ENCODE measurements around the gene NUPR1. TPM values are rescaled to one million over a fixed set of nuclear protein-coding genes. Genes with fewer than 3 reads are reported as not detected.

Gene NUPR1
- total RNA-seq, 1 donor from 2014 or later, result 62.1 TPM

DNA sequence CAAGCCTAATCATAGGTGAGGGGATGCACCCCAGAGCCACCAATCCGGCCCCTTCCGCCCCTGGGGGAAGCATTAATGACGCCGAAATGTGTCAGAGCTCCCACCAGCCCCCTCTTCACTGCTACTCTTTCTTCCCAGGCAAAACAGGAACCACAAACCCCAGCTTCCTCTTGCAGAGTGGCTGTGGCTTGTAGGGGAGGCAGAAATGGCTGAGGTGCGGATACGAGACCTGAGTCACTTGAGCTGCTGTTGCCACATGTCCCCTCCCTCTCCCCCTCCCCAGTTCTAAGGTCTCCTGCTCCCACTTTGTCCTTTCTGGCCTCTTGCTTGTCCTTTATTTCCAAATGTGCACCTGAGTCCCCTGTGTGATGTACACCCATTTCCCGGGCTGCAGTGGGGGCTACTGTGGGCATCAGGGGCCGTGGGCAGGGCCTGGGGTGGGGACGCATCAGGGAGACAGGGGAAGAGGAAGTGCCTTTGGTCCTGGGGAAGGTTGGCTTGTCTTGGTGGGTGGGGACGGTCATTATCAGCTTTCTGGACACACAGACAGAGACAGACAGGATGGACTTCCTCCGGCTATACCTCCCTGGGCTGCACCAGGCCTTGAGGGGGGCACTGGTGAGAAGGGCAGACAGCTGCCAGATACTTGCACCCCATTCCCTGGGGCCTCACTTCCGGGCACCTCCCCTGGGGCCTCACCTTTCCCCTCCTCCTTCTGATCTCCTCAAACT, 44.5 kb downstream of the NUPR1 start, which contains the start of gene APOBR:
Gene APOBR, plus strand, starts transcription at position 523 of the 731 bp plus-strand sequence. Its CDS starts 39 bp downstream, at position 562.
- peaks cover 21% of the 10 kb centered on the region for H3K4me1 ChIP-seq
- TF ChIP-seq, protein P1, sequence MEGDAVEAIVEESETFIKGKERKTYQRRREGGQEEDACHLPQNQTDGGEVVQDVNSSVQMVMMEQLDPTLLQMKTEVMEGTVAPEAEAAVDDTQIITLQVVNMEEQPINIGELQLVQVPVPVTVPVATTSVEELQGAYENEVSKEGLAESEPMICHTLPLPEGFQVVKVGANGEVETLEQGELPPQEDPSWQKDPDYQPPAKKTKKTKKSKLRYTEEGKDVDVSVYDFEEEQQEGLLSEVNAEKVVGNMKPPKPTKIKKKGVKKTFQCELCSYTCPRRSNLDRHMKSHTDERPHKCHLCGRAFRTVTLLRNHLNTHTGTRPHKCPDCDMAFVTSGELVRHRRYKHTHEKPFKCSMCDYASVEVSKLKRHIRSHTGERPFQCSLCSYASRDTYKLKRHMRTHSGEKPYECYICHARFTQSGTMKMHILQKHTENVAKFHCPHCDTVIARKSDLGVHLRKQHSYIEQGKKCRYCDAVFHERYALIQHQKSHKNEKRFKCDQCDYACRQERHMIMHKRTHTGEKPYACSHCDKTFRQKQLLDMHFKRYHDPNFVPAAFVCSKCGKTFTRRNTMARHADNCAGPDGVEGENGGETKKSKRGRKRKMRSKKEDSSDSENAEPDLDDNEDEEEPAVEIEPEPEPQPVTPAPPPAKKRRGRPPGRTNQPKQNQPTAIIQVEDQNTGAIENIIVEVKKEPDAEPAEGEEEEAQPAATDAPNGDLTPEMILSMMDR (IDR thresholded peaks at IDR 0.05), result no peak
- TF ChIP-seq POLR2A (IDR thresholded peaks at IDR 0.05) (no peak), POLR2AphosphoS5 (IDR thresholded peaks at IDR 0.05; ENCODE audit: insufficient read depth in 1 of 2, low read depth in 1 of 2) (no peak)
- no peaks in the 10 kb centered on the region for H3K27me3 ChIP-seq
- intact Hi-C loops (cut with DNase I), result loop anchor here (5.0 kb wide), 2 partner anchors 43 to 58 kb away; partner anchors contain the start of genes NUPR1 and SGF29
- no peak for DNase-seq (ENCODE audit: extremely low spot score in 2 of 2)
- no peaks in the 10 kb centered on the region for H3K9me3 ChIP-seq
- H3K4me3 ChIP-seq, result peak within 1 kb of the TSS in 1 of 2 donors; percentile 16
- H3K36me3 ChIP-seq, result peaks cover 0 to 1% of the 10 kb centered on the region in 2 donors
- no peak within 1 kb of the TSS for H3K27ac ChIP-seq

- H3K36me3 ChIP-seq, result peaks cover 0 to 18% of the 10 kb centered on the region in 2 donors
- H3K4me1 ChIP-seq, result peaks cover 22% of the 10 kb centered on the region
- H3K9me3 ChIP-seq, result no peaks in the 10 kb centered on the region
- peak overlapping the region; percentile 80 for H3K27ac ChIP-seq
- TF ChIP-seq, protein P1 (IDR thresholded peaks at IDR 0.05), result no peak
- TF ChIP-seq POLR2AphosphoS5 (IDR thresholded peaks at IDR 0.05; ENCODE audit: insufficient read depth in 1 of 2, low read depth in 1 of 2), result no peak
- TF ChIP-seq POLR2A (IDR thresholded peaks at IDR 0.05), result no peak
- no peaks in the 10 kb centered on the region for H3K27me3 ChIP-seq
- peak overlapping the region; percentile 85 to 95 for H3K4me3 ChIP-seq
- DNase-seq (ENCODE audit: extremely low spot score in 2 of 2), result no peak
- intact Hi-C loops (cut with DNase I), result loop anchor here (5.0 kb wide), 2 partner anchors 45 to 60 kb away; partner anchors contain the start of genes NUPR1 and SGF29
Observed at GRCh38 chr16:28492511-28492910, 46.3 kb downstream of the NUPR1 start.

GRCh38 chr16:28491970-28492474, 46.8 kb downstream of the NUPR1 start, which contains the start of gene CLN3:
Gene CLN3, minus strand, starts transcription at chr16:28492074. Its CDS starts 315 bp downstream, at chr16:28491759.
- peak in 1 of 2 donors; percentile 94 for DNase-seq (ENCODE audit: extremely low spot score in 2 of 2)
- H3K36me3 ChIP-seq, result peaks cover 0 to 20% of the 10 kb centered on the region in 2 donors
- intact Hi-C loops (cut with DNase I), result loop anchor here (5.0 kb wide), 2 partner anchors 45 to 60 kb away; partner anchors contain the start of genes NUPR1 and SGF29
- peaks cover 22% of the 10 kb centered on the region for H3K4me1 ChIP-seq
- TF ChIP-seq, protein P1 (IDR thresholded peaks at IDR 0.05), result no peak
- TF ChIP-seq POLR2A (IDR thresholded peaks at IDR 0.05) (peak in 1 of 2 donors; percentile 36), POLR2AphosphoS5 (IDR thresholded peaks at IDR 0.05; ENCODE audit: insufficient read depth in 1 of 2, low read depth in 1 of 2) (peak; percentile 84 to 96)
- no peaks in the 10 kb centered on the region for H3K9me3 ChIP-seq
- H3K27me3 ChIP-seq, result no peaks in the 10 kb centered on the region
- H3K27ac ChIP-seq, result peak within 1 kb of the TSS; percentile 80
- peak within 1 kb of the TSS; percentile 85 to 95 for H3K4me3 ChIP-seq

DNA sequence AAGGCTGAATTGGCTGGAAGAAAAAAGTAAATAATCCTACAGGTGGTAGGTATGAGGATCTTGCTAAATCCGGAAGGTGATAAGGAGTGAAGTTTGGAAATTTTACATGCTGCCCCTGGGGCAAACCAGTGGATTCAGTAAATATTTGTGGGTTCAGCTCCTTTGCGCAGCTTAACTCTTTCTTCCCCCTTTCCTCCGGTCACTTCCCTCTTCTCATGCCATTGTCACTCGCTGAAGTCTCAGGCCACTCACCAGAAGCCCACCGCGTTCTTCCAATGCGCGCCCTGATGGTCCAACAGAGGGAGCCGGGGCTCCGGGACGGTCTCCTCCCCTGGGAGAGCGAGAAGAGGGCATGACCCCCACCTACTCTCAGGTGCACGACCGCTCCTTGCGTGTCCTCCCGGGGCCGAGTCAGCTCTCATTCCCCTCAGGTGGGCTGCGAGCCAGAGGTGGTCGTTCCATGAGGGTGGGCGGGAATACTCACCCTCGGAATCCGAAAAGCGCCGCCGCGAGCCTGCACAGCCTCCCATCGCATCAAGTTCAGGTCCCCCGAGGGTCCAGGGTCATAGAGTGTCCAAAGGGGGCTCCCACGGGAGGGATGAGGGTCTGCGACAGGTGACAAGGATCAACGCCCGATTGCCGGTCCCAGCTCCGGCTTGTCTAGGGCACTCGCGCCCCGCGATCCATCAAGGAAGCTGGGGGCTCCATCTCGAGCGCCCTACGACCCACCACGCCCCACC, 47.4 kb downstream of the NUPR1 start:
- TF ChIP-seq, protein P1 (IDR thresholded peaks at IDR 0.05), result no peak
- TF ChIP-seq POLR2AphosphoS5 (IDR thresholded peaks at IDR 0.05; ENCODE audit: insufficient read depth in 1 of 2, low read depth in 1 of 2), result no peak
- intact Hi-C loops (cut with DNase I), result loop anchor here (5.0 kb wide), 2 partner anchors 46 to 61 kb away; partner anchors contain the start of genes NUPR1 and SGF29
- Histone ChIP-seq H3K4me1 (peaks cover 22% of the 10 kb centered on the region), H3K36me3 (peaks cover 0 to 26% of the 10 kb centered on the region in 2 donors), H3K4me3 (peak overlapping the region; percentile 85 to 95), H3K27me3 (no peaks in the 10 kb centered on the region), H3K27ac (peak overlapping the region; percentile 80), H3K9me3 (no peaks in the 10 kb centered on the region)
- peak in 1 of 2 donors; percentile 91 for DNase-seq (ENCODE audit: extremely low spot score in 2 of 2)

Measured in vagina (tissue), 2 donors.